Measurements from ENCODE around the gene LSM14A.

LSM14A gene

DNA sequence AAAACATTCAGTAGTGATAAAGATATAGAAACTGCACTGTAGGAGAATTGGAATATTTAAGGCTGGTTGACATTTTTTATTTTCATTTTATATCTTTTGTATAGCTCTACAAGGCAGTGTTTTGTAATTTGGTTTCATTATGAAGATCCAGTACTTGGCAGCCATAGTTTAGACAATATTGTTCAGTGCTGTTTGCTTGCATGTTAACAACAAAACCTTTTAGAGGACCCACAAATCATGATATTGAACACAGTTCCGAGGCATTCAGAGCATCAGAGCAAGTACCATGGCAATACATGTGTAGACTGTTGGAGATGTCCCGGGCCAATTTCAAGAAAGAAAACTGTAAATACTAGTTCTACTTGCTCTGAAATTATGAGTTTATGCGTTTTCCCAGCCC, 56.5 kb downstream of the LSM14A start:
- Histone ChIP-seq H3K36me3 (ENCODE audit: control insufficient read depth in 2 of 2, insufficient read depth in 1 of 2, low read length in 2 of 2) (peaks cover 80 to 81% of the 10 kb centered on the region in 2 experiments), H3K4me3 (ENCODE audit: low read depth, low read length) (no peak overlapping the region), H3K9me3 (ENCODE audit: control insufficient read depth, insufficient read depth, low read depth, low read length) (no peaks in the 10 kb centered on the region; the same call in 1 of the 2 replicates), H3K4me1 (ENCODE audit: control insufficient read depth, insufficient read depth, low read length) (peaks cover 25% of the 10 kb centered on the region), H3K27ac (ENCODE audit: extremely low read depth, low read depth, low read length) (no peak overlapping the region; the same call in 1 of the 2 replicates)
- ChIA-PET CTCF (interaction anchor here (0.6 to 2.1 kb wide), 2 partner anchors 10 to 751 kb away, joined by 3 to 8 read pairs; no protein-coding TSS in a partner anchor), POLR2A (no interaction called here)
- TF ChIP-seq ZNF670 (tag by site-specific recombination; IDR thresholded peaks at IDR 0.05; ENCODE audit: low read depth): no peak
- no peak for TF ChIP-seq RBAK (tag by site-specific recombination; IDR thresholded peaks at IDR 0.05)
- TF ChIP-seq ZNF274 (IDR thresholded peaks at IDR 0.05; ENCODE audit: low read length): no peak
- TF ChIP-seq ZNF274 (tag by site-specific recombination; IDR thresholded peaks at IDR 0.05; ENCODE audit: borderline replicate concordance): no peak
- no peak for TF ChIP-seq ZNF692 (tag by site-specific recombination; IDR thresholded peaks at IDR 0.05)
- TF ChIP-seq, protein P1, sequence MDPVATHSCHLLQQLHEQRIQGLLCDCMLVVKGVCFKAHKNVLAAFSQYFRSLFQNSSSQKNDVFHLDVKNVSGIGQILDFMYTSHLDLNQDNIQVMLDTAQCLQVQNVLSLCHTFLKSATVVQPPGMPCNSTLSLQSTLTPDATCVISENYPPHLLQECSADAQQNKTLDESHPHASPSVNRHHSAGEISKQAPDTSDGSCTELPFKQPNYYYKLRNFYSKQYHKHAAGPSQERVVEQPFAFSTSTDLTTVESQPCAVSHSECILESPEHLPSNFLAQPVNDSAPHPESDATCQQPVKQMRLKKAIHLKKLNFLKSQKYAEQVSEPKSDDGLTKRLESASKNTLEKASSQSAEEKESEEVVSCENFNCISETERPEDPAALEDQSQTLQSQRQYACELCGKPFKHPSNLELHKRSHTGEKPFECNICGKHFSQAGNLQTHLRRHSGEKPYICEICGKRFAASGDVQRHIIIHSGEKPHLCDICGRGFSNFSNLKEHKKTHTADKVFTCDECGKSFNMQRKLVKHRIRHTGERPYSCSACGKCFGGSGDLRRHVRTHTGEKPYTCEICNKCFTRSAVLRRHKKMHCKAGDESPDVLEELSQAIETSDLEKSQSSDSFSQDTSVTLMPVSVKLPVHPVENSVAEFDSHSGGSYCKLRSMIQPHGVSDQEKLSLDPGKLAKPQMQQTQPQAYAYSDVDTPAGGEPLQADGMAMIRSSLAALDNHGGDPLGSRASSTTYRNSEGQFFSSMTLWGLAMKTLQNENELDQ (tag by site-specific recombination; IDR thresholded peaks at IDR 0.05; ENCODE audit: low read depth): no peak
- TF ChIP-seq GLI4 (tag by site-specific recombination; IDR thresholded peaks at IDR 0.05): no peak
- no peak for TF ChIP-seq CTCF (tag by site-specific recombination; IDR thresholded peaks at IDR 0.05)
- TF ChIP-seq ZFP37 (tag by site-specific recombination; IDR thresholded peaks at IDR 0.05): no peak
- TF ChIP-seq ZNF548 (tag by site-specific recombination; IDR thresholded peaks at IDR 0.05): no peak

- CTCF ChIA-PET: interaction anchor here (5.3 kb wide), 1 partner anchor 8 kb away, joined by 50 read pairs; no protein-coding TSS in a partner anchor
- peaks cover 71 to 81% of the 10 kb centered on the region in 2 experiments for H3K36me3 ChIP-seq (ENCODE audit: control insufficient read depth in 2 of 2, insufficient read depth in 1 of 2, low read length in 2 of 2)
- POLR2A ChIA-PET: no interaction called here
Observed at GRCh38 chr19:34229721-34230120, 57.4 kb downstream of the LSM14A start.

More at GRCh38 chr19:34229721-34230120, 57.4 kb downstream of the LSM14A start:
- TF ChIP-seq SCRT1 (tag by site-specific recombination; IDR thresholded peaks at IDR 0.05; ENCODE audit: borderline replicate concordance) (peak; percentile 55), SCRT2 (tag by site-specific recombination; IDR thresholded peaks at IDR 0.05) (peak; percentile 89), YY1 (tag by site-specific recombination; IDR thresholded peaks at IDR 0.05) (no peak), PRDM10 (tag by site-specific recombination; IDR thresholded peaks at IDR 0.05) (peak; percentile 34; the same call in 1 of the 2 replicates)
- Histone ChIP-seq H3K9me3 (ENCODE audit: control insufficient read depth, insufficient read depth, low read depth, low read length) (no peaks in the 10 kb centered on the region; the same call in 1 of the 2 replicates), H3K4me3 (ENCODE audit: low read depth, low read length) (no peak overlapping the region), H3K27ac (ENCODE audit: extremely low read depth, low read depth, low read length) (no peak overlapping the region), H3K4me1 (ENCODE audit: control insufficient read depth, insufficient read depth, low read length) (peaks cover 23% of the 10 kb centered on the region)
